ENCODE measurements around the gene LONRF2.

LONRF2 gene

DNA sequence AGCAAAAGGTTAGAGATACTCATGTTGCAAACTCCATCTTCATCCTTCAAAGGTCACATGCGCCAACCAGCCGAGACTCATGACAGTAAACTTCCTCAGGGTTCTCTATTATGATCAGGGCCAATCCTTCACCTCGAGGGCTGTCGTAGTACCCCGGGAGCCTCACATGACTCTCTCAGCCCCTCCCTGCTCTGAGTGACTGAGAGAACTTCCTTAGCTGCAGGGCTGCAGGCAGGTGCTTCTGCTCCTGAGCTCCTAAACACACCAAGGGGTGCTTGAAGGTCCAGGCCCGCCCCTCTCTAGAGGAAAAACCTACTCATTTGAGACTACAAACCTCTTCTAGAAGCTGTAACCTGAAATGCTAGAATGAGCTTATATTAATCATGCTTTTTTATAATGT is 48.2 kb downstream of the LONRF2 start:
- peak; percentile 12 for DNase-seq

DNA sequence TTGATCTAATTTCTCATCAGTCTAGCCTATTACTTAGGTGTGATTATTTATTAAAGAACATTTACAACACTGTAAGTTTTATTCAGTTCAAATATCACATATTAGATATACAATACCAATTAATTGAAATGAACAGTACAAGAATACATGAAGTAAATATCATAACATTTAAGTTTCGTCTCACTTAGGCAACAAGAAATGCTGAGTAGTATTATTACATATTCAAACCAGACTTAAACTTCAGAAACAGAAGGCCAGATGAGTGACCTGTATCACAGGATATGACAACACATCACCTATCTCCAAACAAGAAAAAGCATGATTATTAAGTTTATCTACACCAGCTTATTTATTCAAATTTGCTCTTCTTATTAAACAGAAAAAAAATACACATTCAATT is 48.9 kb downstream of the LONRF2 start:
- DNase-seq, result no peak

DNA sequence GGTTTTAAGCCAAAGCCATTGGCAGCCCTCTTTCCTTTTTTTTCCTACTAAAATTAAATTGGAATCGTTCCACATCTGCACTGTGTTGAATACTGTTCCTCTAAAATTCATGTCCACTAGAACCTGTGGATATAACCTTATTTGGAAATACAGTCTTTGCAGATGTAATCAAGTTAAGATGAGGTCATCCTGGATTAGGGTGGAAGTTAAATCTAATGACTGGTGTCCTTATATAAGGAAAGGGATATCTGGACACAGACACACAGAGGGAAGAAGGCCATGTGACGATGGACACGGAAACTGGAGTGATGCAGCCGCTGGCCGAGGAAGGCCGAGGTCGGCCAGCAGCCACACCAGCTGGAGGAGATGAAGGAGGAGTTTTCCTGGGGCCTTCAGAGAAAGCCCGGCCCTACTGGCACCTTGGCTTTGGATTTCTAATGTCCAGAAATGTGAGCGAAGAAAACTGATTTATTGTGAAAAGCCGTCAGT is 49.4 kb downstream of the LONRF2 start:
- no peak for DNase-seq

DNA sequence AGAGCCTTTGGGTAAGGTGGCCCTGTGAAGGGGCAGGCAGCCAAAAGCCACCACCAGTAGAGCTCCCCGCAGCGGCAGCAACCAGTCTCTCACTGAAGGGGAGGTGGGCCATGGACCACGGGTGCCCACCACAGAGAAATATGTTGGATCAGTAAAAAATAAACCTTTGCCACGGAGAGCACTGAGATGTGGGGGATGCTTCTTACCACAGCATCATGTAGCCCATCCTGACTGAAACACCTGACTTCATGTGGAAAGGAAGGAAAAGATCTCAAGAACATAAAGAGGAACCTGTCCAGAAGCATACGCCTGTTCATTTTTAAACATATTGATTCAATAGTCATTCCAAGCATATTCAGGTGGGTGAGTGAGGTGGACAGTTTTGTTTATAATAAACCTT is 51.1 kb downstream of the LONRF2 start:
- DNase-seq, result no peak

DNA sequence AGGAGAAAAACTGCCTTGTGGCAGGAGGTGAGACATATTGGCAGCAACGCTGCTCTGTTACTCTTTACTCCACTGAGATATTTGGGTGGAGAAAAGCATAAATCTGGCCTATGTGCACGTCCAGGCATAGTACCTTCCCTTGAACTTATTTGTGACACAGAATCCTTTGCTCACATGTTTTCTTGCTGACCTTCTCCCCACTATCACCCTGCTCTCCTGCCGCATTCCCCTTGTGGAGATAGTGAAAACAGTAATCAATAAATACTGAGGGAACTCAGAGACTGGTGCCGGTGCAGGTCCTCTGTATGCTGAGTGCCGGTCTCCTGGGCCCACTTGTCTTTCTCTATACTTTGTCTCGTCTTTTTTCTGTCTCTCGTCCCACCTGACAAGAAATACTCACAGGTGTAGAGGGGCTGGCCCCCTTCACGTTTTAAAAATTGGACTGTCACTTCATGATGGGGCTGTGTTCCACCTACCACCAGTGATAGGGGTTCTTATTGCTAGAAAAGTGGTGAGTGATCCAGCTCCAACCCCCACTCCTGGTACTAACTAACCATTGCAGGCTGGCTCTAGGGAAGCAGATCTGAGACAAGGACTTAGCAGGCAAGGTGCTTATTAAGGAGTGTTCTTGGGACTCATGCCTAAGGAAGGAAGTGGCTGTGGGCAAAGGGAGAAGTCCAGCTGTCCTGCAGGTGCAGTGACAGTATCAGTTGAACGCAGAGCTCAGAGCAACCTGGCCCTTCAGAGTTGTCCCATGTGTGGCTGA is 51.7 kb downstream of the LONRF2 start:
- DNase-seq, result no peak

DNA sequence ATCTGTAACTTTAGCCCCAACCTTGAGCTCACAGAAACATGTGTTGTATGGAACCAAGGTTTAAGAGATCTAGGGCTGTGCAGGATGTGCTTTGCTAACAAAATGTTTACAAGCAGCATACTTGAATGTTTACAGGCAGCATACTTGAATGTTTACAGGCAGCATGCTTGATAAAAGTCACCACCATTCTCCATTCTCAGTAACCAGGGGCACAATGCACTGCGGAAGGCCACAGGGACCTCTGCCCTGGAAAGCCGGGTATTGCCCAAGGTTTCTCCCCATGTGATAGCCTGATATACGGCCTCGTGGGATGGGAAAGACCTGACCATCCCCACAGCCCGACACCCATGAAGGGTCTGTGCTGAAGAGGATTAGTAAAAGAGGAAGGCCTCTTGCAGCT is 52.4 kb downstream of the LONRF2 start:
- DNase-seq, result no peak

DNA sequence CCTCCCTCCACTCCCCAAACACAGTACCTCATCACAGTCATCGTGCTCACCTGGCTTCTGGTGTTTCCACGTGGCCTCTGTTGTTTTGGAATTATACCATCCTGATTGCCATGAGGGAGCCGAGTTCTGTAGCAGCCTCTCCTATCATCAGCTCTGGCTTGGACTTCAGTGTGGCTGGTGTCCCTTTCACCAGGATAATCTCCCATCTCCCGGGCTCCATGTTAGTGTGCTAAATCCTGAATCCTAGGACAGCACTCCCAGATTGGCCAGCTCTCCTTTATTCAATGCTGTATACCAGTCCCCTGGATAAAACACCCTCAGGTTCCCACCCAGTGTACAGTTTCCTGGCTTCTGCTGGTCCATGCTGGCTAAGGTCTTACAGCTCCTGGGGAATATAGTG is 53.3 kb downstream of the LONRF2 start:
- no peak for DNase-seq

DNA sequence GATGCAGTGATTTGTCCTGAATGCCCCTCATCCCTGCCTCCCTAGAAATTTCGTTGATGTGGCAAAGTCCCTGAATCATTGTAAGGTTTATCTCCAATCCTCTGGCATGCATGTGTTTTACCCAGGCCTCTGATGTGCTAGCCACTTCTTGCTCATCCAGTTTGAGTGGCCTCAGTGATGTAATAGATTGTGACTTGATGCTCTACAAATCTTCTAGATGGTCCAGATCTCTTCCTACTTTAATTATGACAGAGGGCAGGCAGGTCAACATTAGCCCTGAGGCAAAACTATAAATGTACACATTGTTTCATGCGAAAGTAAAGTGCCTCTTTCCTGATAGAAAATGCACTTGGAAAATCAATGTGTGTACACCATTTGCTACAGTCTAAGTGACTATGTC is 54.5 kb downstream of the LONRF2 start:
- DNase-seq, result no peak

DNA sequence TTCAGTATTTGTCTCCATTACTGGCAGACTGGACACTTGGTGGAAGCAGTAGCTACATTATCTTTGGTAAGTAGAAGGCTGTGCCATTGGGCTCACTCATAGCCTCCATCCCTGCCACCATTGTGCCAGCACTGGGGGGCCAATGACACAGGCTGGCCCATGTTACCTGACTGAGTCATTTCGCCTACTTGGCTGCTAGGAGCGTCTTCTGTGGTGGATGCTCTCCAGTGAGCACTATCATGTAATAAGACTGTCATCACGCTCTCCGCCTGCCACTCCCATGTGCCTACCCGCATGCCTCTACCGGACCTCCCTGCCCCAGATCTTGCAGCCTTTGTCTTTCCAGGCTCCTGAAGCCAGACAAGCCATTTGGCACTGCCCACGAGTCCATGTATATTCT is 56.2 kb downstream of the LONRF2 start:
- DNase-seq, result no peak

DNA sequence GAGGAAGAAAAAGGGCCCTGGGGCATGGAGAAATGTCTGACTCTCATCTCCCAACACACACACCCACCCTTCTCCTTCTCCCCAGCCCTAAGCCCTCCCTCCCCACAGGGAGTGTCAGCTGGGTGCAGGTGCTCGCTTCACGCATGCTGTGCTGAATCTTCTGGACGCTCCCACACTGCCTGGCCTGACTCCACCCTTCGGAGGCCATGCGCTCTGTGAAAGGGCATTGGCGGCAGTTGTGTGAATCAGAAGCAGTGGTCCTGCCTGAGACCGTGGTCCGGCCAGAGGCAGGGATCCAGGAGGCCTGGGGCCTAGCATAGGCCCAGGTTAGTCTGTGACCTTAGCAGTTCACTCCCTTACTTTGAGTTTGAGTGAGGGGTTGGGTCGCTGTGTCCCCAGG is 57.1 kb downstream of the LONRF2 start:
- DNase-seq, result no peak

DNA sequence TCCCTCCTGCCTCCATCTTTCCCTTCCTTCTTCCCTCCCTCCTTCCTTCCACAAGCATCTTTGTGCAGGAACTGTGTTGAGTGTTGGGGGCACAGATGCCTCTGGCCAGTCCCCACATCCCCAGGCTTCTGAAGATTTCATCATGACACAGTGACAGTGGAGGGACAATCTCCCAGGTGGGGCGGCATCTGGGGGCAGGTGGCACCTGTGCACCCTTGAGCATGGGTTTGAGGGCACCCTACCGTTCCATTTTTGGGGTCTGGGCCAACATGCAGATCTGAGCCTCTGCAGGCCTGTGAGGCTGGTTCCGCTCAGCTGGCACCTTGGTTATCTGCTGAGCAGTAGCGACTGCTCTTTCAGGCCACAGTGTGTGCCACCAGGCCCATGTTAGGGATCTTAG is 57.6 kb downstream of the LONRF2 start:
- no peak for DNase-seq

DNA sequence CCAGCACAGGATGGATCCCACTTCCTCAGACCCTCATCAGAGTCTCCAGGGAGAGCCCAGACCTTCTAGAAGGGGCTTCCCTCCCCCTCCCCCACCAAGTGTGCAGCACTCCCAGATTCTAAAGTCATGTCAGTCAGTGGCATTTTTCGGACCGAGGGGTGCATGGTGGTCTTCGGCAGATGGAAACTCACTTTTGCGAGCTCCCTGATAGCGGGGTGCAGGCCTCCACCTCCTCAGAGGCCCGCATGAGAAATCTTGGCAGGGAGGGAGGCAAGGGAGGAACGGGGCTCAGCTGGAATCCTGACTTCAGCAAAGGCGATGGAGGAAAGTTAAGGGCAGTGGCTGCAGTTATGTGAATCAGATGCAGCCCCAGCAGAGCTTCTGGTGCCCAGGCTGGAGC is 58.2 kb downstream of the LONRF2 start:
- DNase-seq, result no peak

DNA sequence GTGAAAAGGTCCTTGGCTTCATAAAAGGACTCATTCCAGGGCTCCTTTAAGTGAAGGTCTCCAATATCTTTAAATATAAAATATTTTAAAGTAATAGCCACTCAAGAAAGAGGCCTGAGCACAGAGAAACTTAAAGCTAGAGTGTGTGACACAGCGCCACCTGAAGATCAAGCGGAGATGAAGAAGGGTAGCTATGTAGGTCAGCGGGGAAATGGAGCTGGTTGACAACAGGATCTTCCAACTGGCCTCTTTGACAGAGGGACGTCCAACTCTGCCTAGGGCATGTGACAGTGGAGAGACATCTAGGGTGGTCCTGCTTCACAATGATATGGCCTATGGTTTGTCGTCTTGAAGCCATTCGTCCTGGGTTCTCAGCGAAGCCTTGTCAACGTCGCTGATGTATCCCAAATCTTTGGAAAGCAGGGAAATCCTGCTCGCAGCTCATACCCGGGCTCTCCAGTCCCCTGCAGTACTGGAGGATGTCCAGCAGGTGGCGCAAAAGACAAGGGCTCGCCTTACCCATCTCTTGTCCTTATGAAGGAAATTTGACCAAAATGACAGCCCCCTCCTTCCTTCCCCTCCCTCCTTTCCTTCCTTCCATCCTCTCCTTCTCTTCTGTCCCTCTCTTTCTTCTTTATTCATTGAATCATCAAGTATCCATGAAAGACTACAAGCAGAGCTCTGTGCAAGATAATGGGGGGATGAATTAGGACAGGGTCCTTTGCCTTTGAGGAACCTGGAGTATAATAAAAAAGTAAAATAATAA is 59.6 kb downstream of the LONRF2 start:
- peak; percentile 55 for DNase-seq

DNA sequence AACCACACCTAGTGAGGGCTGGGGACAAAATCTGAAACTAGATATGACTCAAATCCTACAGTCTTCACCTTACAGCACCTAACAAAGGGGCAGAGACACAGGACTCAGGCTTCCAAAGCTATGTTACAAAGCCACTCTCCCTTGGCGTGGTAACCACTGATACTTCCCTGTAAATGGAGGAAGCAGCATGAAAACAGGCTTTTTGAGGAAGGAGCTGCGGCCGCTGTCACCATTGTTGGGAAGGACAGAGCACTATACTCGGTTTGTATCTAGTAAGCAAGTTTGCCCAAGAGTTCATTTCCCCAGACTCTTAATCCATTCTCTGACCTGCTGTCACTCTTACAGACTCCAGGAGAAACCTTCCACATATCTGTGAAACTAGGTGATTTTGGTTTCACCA is 60.3 kb downstream of the LONRF2 start:
- DNase-seq, result no peak

DNA sequence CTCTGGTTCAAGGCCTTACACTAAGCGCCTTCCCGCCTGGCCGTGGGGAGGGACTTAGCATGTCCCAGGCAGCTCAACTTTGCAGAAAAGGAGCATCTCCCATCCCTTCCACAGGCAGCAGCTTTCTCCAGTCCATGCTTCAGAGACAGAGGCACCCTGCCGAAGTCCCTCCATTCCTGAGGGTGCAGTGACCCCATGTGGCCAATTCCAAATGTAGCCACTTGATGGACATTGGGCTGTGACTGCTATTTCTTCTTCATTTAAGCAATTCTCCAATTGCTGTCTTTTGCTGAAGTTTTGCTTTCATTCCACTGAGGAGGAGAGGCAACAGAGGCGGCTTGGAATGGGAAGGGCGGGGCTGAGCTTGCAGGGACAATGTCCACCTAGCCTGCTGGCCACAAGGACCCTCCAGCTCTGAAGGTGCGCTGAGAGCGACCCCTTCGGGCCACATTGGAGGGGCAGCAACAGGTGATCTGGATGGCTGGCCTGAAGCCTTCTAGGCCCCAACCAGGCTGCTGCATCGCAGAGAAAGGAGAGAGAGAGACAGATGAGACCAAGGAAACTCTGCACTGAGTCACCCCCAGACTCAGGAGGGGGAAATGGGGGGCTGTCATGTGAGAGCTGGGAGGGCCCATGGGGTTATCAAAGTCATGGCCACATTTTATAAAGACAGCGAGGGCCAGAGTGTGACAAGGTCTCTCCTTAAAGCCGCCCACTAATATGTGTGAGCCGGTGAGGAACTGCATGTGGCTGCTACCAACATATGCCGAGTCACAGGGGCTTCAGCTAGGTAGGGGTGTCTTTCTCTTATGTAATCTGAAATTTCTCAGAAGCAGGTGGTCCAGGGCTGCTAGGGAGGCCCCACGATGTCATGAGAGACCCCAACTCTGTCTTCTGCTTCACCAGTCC is 61.3 kb downstream of the LONRF2 start:
- DNase-seq, result peak; percentile 8

DNA sequence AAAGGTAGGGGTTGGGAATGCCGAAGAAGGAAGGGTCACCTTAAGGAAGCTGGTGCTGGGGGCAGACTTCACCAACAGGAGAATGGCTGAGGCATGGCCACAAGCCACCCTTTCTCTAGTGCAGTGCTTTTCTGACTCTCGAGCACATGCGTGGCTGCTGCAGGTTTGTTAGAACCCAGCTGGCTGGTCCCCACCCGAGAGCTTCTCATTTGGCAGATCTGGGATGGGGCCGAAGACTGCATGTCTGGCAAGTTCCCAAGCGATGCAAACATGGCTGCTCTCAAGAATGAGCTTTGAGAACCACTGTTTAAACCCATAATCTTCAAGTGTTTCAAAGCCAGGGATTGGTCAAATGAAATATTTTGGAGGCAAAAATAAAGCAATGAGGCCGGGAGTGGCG is 63.2 kb downstream of the LONRF2 start:
- no peak for DNase-seq

DNA sequence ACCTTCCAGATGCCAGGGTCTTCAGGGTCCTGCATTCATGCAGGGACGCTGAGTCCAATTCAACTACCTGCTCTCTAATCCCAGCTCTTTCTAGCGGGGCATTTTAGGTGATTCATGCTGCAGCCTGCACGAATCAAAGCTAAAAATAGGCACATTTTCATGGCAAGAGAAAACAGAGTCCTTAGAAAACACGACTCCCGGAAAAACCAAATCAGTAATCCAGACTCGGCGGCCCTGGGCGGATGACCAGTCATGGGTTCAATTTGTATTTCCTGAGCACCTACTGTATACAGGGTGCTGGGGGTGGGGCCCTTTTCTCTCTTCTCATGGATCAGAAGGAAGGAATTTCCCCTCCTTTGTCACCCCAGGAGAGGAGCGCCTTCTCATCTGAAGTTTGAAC is 64.4 kb downstream of the LONRF2 start:
- no peak for DNase-seq

DNA sequence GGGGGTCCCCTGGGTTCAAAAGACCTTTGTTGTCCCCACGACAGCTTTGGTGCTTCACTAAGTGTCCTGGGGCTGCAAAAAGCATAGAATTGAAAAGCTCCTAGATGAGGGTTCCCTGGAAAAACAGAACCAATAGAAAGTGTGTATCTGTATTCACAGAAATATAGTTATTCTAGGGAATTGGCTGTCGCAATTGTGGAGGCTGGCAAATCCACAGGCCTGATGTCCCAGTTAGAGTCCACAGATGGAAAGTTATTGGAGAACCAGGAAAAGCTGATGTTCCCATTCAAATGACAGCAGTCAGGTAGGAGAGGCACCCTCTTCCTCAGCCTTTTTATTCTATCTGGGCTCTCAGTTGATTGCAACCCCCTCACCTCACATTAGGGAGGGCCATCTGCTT is 65.5 kb downstream of the LONRF2 start:
- no peak for DNase-seq

DNA sequence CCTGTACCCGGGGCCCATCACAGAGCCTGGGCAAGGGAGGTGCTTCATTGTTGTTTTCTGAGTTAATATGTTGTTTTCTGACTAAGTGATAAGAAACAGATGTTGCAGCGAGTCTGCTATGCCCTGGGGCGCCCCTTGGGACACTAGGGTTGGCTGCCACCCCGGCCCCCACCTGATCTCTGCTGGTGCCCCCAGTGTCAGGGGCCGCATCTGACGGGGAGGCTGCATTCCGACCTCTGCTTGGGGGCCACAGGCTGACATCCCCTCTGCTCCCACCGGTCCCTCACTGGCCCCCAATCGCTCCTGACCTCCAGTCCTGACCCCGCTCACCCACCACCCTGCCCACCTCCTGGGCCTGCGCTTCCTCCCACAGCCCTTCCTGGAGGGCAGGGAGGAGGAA is 65.9 kb downstream of the LONRF2 start:
- DNase-seq, result no peak

DNA sequence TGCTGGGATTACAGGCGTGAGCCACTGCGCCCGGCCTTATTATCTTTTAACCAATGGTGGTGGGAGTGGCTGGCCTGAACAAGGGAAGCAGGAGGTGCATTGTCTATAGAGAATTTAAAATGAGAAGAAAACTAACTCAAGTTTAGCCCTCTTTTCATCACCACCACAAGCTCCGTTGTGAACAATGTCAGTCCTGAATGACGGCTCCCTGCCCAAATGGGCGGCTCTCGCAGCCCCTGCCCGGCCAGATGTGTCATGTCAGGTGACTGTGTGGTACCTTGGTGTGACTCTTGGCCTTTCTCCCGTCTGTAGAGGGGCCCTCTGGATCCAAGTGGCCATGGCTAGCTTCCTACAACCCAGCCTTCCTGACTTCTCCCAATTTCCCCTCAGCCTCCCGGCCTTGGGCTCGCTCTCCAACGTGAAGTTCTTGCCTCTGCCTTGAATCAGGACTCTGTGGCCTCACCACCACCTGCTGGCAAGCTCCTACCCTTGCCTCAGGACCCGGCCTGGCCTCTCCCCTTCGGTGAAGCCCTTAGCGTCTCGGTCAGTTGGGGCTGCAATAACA is 67.6 kb downstream of the LONRF2 start:
- no peak for DNase-seq

DNA sequence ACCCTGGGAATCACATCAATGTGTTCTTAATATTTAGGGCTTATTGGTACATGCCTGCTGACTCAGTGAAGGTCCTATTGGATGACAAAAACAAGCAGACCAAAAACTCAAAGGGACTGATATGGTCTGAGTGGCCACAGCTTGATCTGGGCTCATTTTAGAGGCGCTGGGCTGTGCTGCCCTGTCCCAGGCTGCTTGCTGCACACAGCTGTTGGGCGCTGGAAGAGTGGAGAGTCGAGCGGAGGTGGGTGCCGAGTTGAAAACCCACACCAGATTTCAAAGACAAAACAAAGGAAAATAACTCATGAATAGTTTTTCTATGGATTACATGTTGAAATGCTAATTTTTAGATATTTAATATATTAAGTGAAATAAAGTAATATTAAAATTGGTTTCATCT is 68.5 kb downstream of the LONRF2 start:
- DNase-seq, result no peak

DNA sequence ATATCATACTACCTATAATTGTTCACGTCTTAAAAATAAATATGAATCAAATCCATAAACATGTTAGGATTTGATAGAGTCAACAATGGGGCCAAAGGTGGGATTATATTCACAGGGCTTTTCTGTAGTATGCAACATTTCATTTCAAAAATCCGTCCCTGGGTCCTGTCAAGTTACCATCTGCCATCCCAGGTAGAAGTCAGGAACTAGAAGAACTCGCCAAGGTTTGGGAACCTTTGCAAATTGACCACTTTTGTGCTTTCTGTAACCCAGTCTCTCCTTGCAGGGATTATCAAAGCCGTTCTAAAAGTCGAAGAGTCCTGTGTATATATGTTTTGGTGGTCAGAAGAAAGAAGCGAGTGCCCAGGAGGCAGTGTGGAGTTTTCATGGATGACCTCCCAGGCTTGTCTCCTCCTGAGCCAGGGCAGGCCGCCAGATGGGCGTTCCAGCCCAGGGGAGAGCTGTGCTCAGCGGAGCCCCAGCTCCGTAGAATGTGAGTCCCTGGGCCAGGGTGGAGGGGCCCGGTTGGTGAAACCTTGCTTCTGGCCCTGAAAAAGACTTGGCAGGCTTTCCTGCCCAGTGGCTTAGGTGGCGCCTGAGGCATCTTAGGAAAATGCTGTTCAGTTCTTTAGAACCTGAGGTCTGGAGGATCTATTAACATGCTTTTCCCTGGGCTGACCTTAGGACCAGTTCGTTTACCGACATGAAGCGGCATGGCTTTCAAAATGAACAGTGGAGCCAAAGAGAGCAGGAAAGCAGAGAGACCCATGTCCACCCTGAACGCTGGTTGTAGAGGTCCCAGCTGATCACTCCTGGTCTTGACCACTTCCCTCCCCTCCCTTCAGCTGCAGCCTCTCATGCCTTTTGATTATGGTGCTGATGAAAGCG is 69.2 kb downstream of the LONRF2 start:
- DNase-seq, result no peak
